T-helper 17 cell (primary cell): ENCODE results near the gene ZFYVE1. TPM values are rescaled to one million over a fixed set of nuclear protein-coding genes. Genes with fewer than 3 reads are reported as not detected.

ENCODE experiments used
- ATAC-seq: fragments of 150-1000 bp; cut with Tn5 transposase; 2 replicates; pipeline ENCODE4 v1.10.0; 2021; ENCODE audit warnings: mild to moderate bottlenecking, moderate library complexity
- DNase-seq, 3 donors: peaks; one replicate each; pipeline versions ENCODE4 v3.0.0 to v3.0.0-alpha.2; 2020 to 2021
- H3K9me3 ChIP-seq: one replicate; pipeline ENCODE4 v1.7.0; 2013; ENCODE audit warnings: low read length, mild to moderate bottlenecking; ENCODE audit not compliant: control insufficient read depth, poor library complexity, severe bottlenecking
- H3K27ac Mint-ChIP-seq: one replicate; pipeline ENCODE4 v1.8.0; 2022; ENCODE audit warnings: mild to moderate bottlenecking, moderate library complexity, mixed read lengths
- H3K27me3 Mint-ChIP-seq: one replicate; pipeline ENCODE4 v1.8.0; 2022; ENCODE audit warnings: mixed read lengths
- H3K36me3 Mint-ChIP-seq: one replicate; pipeline ENCODE4 v1.8.0; 2022; ENCODE audit warnings: low read depth, mixed read lengths
- H3K4me1 Mint-ChIP-seq: one replicate; pipeline ENCODE4 v1.8.0; 2022; ENCODE audit warnings: mild to moderate bottlenecking, mixed read lengths
- H3K4me3 Mint-ChIP-seq: one replicate; pipeline ENCODE4 v1.8.0; 2022; ENCODE audit warnings: mild to moderate bottlenecking, moderate library complexity, mixed read lengths
- total RNA-seq, 4 donors: library from RNA in 2 of 4; stranded (reverse) in 2 of 4; gene quantifications; one replicate each; pipeline ENCODE4 v1.2.3 and lab custom pipeline; 2022 to 2026

The ZFYVE1 gene
- total RNA-seq, 2 donors from 2014 or later, result 11.0 to 17.9 TPM

GRCh38 chr14:72996916-72997315 lies 30.0 kb downstream of the ZFYVE1 start:
- ATAC-seq (no peak), DNase-seq (no peak)
- no peaks in the 10 kb centered on the region for H3K9me3 ChIP-seq
- peaks cover 13% of the 10 kb centered on the region for H3K36me3 Mint-ChIP-seq
- H3K4me1 Mint-ChIP-seq, result peaks cover 14% of the 10 kb centered on the region
- no peak overlapping the region for H3K4me3 Mint-ChIP-seq
- no peak overlapping the region for H3K27ac Mint-ChIP-seq
- no peaks in the 10 kb centered on the region for H3K27me3 Mint-ChIP-seq

- H3K9me3 ChIP-seq, result no peaks in the 10 kb centered on the region
- Mint-ChIP-seq H3K27me3 (no peaks in the 10 kb centered on the region), H3K4me3 (no peak overlapping the region), H3K27ac (peak overlapping the region; percentile 32), H3K36me3 (no peaks in the 10 kb centered on the region), H3K4me1 (peaks cover 3% of the 10 kb centered on the region)
- DNase-seq (no peak), ATAC-seq (no peak)
Observed at GRCh38 chr14:72990171-72990570, 36.7 kb downstream of the ZFYVE1 start.

GRCh38 chr14:72986857-72987256 lies 40.0 kb downstream of the ZFYVE1 start:
- no peaks in the 10 kb centered on the region for H3K27me3 Mint-ChIP-seq
- peaks cover 2% of the 10 kb centered on the region for H3K4me1 Mint-ChIP-seq
- H3K36me3 Mint-ChIP-seq, result peaks cover 4% of the 10 kb centered on the region
- H3K27ac Mint-ChIP-seq, result no peak overlapping the region
- DNase-seq (no peak), ATAC-seq (no peak)
- no peak overlapping the region for H3K4me3 Mint-ChIP-seq
- no peaks in the 10 kb centered on the region for H3K9me3 ChIP-seq

- Mint-ChIP-seq H3K27me3 (no peaks in the 10 kb centered on the region), H3K36me3 (peaks cover 4% of the 10 kb centered on the region), H3K27ac (no peak overlapping the region), H3K4me1 (peaks cover 2% of the 10 kb centered on the region), H3K4me3 (no peak overlapping the region)
- DNase-seq (no peak), ATAC-seq (no peak)
- H3K9me3 ChIP-seq, result no peaks in the 10 kb centered on the region
Observed at GRCh38 chr14:72986214-72986613, 40.7 kb downstream of the ZFYVE1 start.

- Mint-ChIP-seq H3K27ac (peak overlapping the region; percentile 6), H3K4me3 (no peak overlapping the region), H3K27me3 (no peaks in the 10 kb centered on the region), H3K4me1 (no peaks in the 10 kb centered on the region), H3K36me3 (peaks cover 4% of the 10 kb centered on the region)
- no peaks in the 10 kb centered on the region for H3K9me3 ChIP-seq
- ATAC-seq, result no peak
- DNase-seq, result no peak
Observed at GRCh38 chr14:72982146-72982708, 44.7 kb downstream of the ZFYVE1 start.

- Mint-ChIP-seq H3K36me3 (peaks cover 5% of the 10 kb centered on the region), H3K4me3 (no peak overlapping the region), H3K4me1 (peaks cover 2% of the 10 kb centered on the region), H3K27me3 (no peaks in the 10 kb centered on the region), H3K27ac (no peak overlapping the region)
- ATAC-seq (no peak), DNase-seq (no peak)
- no peaks in the 10 kb centered on the region for H3K9me3 ChIP-seq
Observed at GRCh38 chr14:72980863-72981262, 46.0 kb downstream of the ZFYVE1 start.

GRCh38 chr14:72978856-72979255 lies 48.0 kb downstream of the ZFYVE1 start:
- ATAC-seq (no peak), DNase-seq (no peak)
- Mint-ChIP-seq H3K4me1 (peaks cover 2% of the 10 kb centered on the region), H3K27me3 (no peaks in the 10 kb centered on the region), H3K36me3 (peaks cover 5% of the 10 kb centered on the region), H3K4me3 (no peak overlapping the region), H3K27ac (no peak overlapping the region)
- no peaks in the 10 kb centered on the region for H3K9me3 ChIP-seq

GRCh38 chr14:72975770-72976169 lies 51.1 kb downstream of the ZFYVE1 start:
- no peaks in the 10 kb centered on the region for H3K9me3 ChIP-seq
- Mint-ChIP-seq H3K27ac (no peak overlapping the region), H3K4me1 (peaks cover 2% of the 10 kb centered on the region), H3K36me3 (peaks cover 2% of the 10 kb centered on the region), H3K27me3 (no peaks in the 10 kb centered on the region), H3K4me3 (no peak overlapping the region)
- no peak for ATAC-seq
- no peak for DNase-seq

- Mint-ChIP-seq H3K36me3 (peaks cover 2% of the 10 kb centered on the region), H3K4me3 (no peak overlapping the region), H3K27ac (no peak overlapping the region), H3K4me1 (peaks cover 2% of the 10 kb centered on the region), H3K27me3 (no peaks in the 10 kb centered on the region)
- no peaks in the 10 kb centered on the region for H3K9me3 ChIP-seq
- no peak for ATAC-seq
- no peak for DNase-seq
Observed at GRCh38 chr14:72974661-72975060, 52.2 kb downstream of the ZFYVE1 start.

- H3K36me3 Mint-ChIP-seq, result peaks cover under 1% of the 10 kb centered on the region
- H3K4me3 Mint-ChIP-seq, result no peak overlapping the region
- H3K4me1 Mint-ChIP-seq, result peaks cover under 1% of the 10 kb centered on the region
- H3K9me3 ChIP-seq, result no peaks in the 10 kb centered on the region
- ATAC-seq (no peak), DNase-seq (no peak)
- H3K27ac Mint-ChIP-seq, result no peak overlapping the region
- no peaks in the 10 kb centered on the region for H3K27me3 Mint-ChIP-seq
Observed at GRCh38 chr14:72970824-72971434, 56.0 kb downstream of the ZFYVE1 start.

- Mint-ChIP-seq H3K27me3 (no peaks in the 10 kb centered on the region), H3K4me1 (peaks cover 2% of the 10 kb centered on the region), H3K4me3 (no peak overlapping the region), H3K36me3 (no peaks in the 10 kb centered on the region), H3K27ac (no peak overlapping the region)
- no peaks in the 10 kb centered on the region for H3K9me3 ChIP-seq
- ATAC-seq, result no peak
- DNase-seq, result no peak
Observed at GRCh38 chr14:72970058-72970630, 56.8 kb downstream of the ZFYVE1 start.

- H3K9me3 ChIP-seq, result no peaks in the 10 kb centered on the region
- Mint-ChIP-seq H3K27me3 (no peaks in the 10 kb centered on the region), H3K36me3 (no peaks in the 10 kb centered on the region), H3K4me1 (peaks cover 6% of the 10 kb centered on the region), H3K27ac (no peak overlapping the region), H3K4me3 (no peak overlapping the region)
- ATAC-seq (no peak), DNase-seq (no peak)
Observed at GRCh38 chr14:72968316-72968715, 58.6 kb downstream of the ZFYVE1 start.

GRCh38 chr14:72966038-72966437 lies 60.9 kb downstream of the ZFYVE1 start:
- peaks cover 3% of the 10 kb centered on the region for H3K36me3 Mint-ChIP-seq
- H3K27me3 Mint-ChIP-seq, result no peaks in the 10 kb centered on the region
- ATAC-seq (no peak), DNase-seq (no peak)
- H3K4me3 Mint-ChIP-seq, result no peak overlapping the region
- H3K9me3 ChIP-seq, result no peaks in the 10 kb centered on the region
- H3K4me1 Mint-ChIP-seq, result peaks cover 6% of the 10 kb centered on the region
- peak overlapping the region; percentile 65 for H3K27ac Mint-ChIP-seq

- no peaks in the 10 kb centered on the region for H3K27me3 Mint-ChIP-seq
- H3K27ac Mint-ChIP-seq, result peak overlapping the region; percentile 65
- peaks cover 6% of the 10 kb centered on the region for H3K4me1 Mint-ChIP-seq
- H3K36me3 Mint-ChIP-seq, result peaks cover 3% of the 10 kb centered on the region
- H3K4me3 Mint-ChIP-seq, result no peak overlapping the region
- DNase-seq, result no peak
- no peaks in the 10 kb centered on the region for H3K9me3 ChIP-seq
- no peak for ATAC-seq
Observed at GRCh38 chr14:72965249-72965648, 61.7 kb downstream of the ZFYVE1 start.
